K562 (cell line): ENCODE measurements around the gene JHY. TPM values are rescaled to one million over a fixed set of nuclear protein-coding genes. Genes with fewer than 3 reads are reported as not detected.

Source experiments
- ATAC-seq: fragments of 200-7000 bp; cut with Tn5 transposase; 3 replicates; pipeline ENCODE4 v1.9.1; 2020; ENCODE audit warnings: moderate library complexity
- BruUV-seq: library from RNA; stranded (reverse); fragments of 400-500 nt; replicated peaks from 2 replicates; lab custom pipeline; 2021; lab: Mats Ljungman, UMichigan
- CTCF ChIA-PET: fragments of 300-600 bp; formaldehyde crosslinking; extraction: SDS; loops from one replicate; lab custom pipeline; 2021; ENCODE audit warnings: low intra/inter-chr PET ratio; lab: Yijun Ruan, JAX
- POLR2A ChIA-PET: fragments of 300-600, 350-650 bp; sonication (Branson Sonifier 250); formaldehyde crosslinking; extraction: SDS; loops from one replicate; lab custom pipeline; 2021; ENCODE audit warnings: antibody characterized with exemption, inconsistent platforms; lab: Yijun Ruan, JAX
- DNase-seq, 4 experiments: peaks; one replicate each; pipeline versions ENCODE4 v3.0.0 to v3.0.0-alpha.2; 2011 to 2018; ENCODE audit warnings: low spot score in 3 of 4, mixed read lengths in 3 of 4; ENCODE audit errors: extremely low read depth in 1 of 4
- FAIRE-seq: peaks from 2 replicates; lab custom pipeline; 2011; peaks lifted over from hg19 to GRCh38; lab: Jason Lieb, UNC
- H2AFZ ChIP-seq: 2 replicates; pipeline ENCODE4 v1.6.0; 2011; ENCODE audit warnings: low read depth, low read length, control low read depth, inconsistent platforms
- H3K27ac ChIP-seq: fragments of 200-600 bp; 3 replicates; pipeline ENCODE4 v1.8.0; 2011; ENCODE audit warnings: low read depth, mild to moderate bottlenecking, control low read depth, inconsistent platforms, low read length, moderate library complexity, mixed read lengths; ENCODE audit errors: extremely low read depth
- H3K27me3 ChIP-seq, 2 experiments: fragments of 300-600 bp in 1 of 2; 2 replicates in 1 of 2; 3 replicates in 1 of 2; pipeline versions ENCODE4 v1.6.0 to v1.8.0; 2011; ENCODE audit warnings: inconsistent platforms in 2 of 2, low read length in 2 of 2, mild to moderate bottlenecking in 1 of 2, mixed read lengths in 1 of 2, moderate library complexity in 1 of 2; ENCODE audit not compliant: control insufficient read depth in 2 of 2, insufficient read depth in 2 of 2
- H3K36me3 ChIP-seq: fragments of 300-600 bp; 3 replicates; pipeline ENCODE4 v1.8.0; 2011; ENCODE audit warnings: mild to moderate bottlenecking, low read length, inconsistent platforms; ENCODE audit not compliant: control insufficient read depth, insufficient read depth
- H3K4me1 ChIP-seq, 2 experiments: fragments of 200-600 bp in 1 of 2; replicated peaks in 1 of 2; 2 replicates in 1 of 2; 3 replicates in 1 of 2; pipeline versions ENCODE4 v1.5.1 to v1.8.0; 2011; ENCODE audit warnings: inconsistent platforms in 2 of 2, low read length in 2 of 2, mild to moderate bottlenecking in 1 of 2, mixed read lengths in 1 of 2, moderate library complexity in 1 of 2; ENCODE audit not compliant: control insufficient read depth in 2 of 2, insufficient read depth in 2 of 2
- H3K4me2 ChIP-seq: 2 replicates; pipeline ENCODE4 v1.6.1; 2011; ENCODE audit warnings: low read length, control low read depth, inconsistent platforms, mixed read lengths; ENCODE audit not compliant: insufficient read depth
- H3K4me3 ChIP-seq: fragments of 200-600 bp; sonication (generic), shearing (Covaris generic); 2 replicates; pipeline ENCODE4 v1.5.1; 2016; ENCODE audit warnings: control low read depth, inconsistent platforms
- H3K79me2 ChIP-seq: fragments of 200-600 bp; 3 replicates; pipeline ENCODE4 v1.8.0; 2011; ENCODE audit warnings: low read length, inconsistent platforms; ENCODE audit not compliant: control insufficient read depth, insufficient read depth
- H3K9ac ChIP-seq, 2 experiments: 2 replicates each; pipeline versions ENCODE4 v1.6.0 to v1.6.1; 2011; ENCODE audit warnings: low read depth in 2 of 2, low read length in 2 of 2, control low read depth in 1 of 2, inconsistent platforms in 1 of 2, mild to moderate bottlenecking in 1 of 2, mixed read lengths in 1 of 2; ENCODE audit not compliant: insufficient read depth in 1 of 2
- H3K9me1 ChIP-seq: one replicate; pipeline ENCODE4 v1.6.0; 2011; ENCODE audit warnings: inconsistent platforms, mild to moderate bottlenecking, low read length, moderate library complexity; ENCODE audit not compliant: control insufficient read depth, insufficient read depth
- H3K9me3 ChIP-seq: replicated peaks from 2 replicates; pipeline ENCODE4 v1.5.1; 2011; ENCODE audit warnings: low read depth, low read length, inconsistent platforms; ENCODE audit not compliant: control insufficient read depth, insufficient read depth
- H4K20me1 ChIP-seq: replicated peaks from 2 replicates; pipeline ENCODE4 v1.6.1; 2011; ENCODE audit warnings: low read length, inconsistent platforms, mixed read lengths; ENCODE audit not compliant: control insufficient read depth, insufficient read depth
- EGR1 ChIP-seq: fragments of 450-650 bp; conservative IDR thresholded peaks from 2 replicates; pipeline ENCODE4 v1.6.1; 2017; ENCODE audit warnings: mild to moderate bottlenecking
- EP300 ChIP-seq: IDR thresholded peaks from 2 replicates; pipeline ENCODE4 v1.6.1; 2012; ENCODE audit warnings: low read length, improper control_type of control experiment
- EZH2 ChIP-seq: IDR thresholded peaks from 2 replicates; pipeline ENCODE4 v1.6.1; 2012; ENCODE audit warnings: low read depth, mild to moderate bottlenecking, inconsistent platforms, low read length, borderline replicate concordance
- JUND ChIP-seq, 2 experiments: IDR thresholded peaks; 2 replicates in 1 of 2; 3 replicates in 1 of 2; pipeline ENCODE4 v1.6.1; 2011; ENCODE audit warnings: borderline replicate concordance in 2 of 2, low read depth in 2 of 2, low read length in 2 of 2, improper control_type of control experiment in 1 of 2, missing biosample characterization in 1 of 2, missing genetic modification characterization in 1 of 2, missing genetic modification reagents in 1 of 2
- PCBP2 ChIP-seq: fragments of 200-400 bp; formaldehyde crosslinking; IDR thresholded peaks from 2 replicates; pipeline ENCODE4 v1.6.1; 2018; ENCODE audit warnings: low read length, low read depth, mild to moderate bottlenecking, moderate library complexity; ENCODE audit not compliant: poor library complexity, severe bottlenecking
- TCFL5 ChIP-seq: fragments of 250-450 bp; sonication (Bioruptor Pico); conservative IDR thresholded peaks from 2 replicates; pipeline ENCODE4 v1.6.1; 2021; ENCODE audit warnings: mild to moderate bottlenecking, moderate library complexity, matching md5 sums
- TRIM24 ChIP-seq, 2 experiments: fragments of 450-650 bp; IDR thresholded peaks; 2 replicates each; pipeline ENCODE4 v1.6.1; 2016
- ZNF197 ChIP-seq: fragments of 200-800 bp; sonication (Bioruptor generic); IDR thresholded peaks from 2 replicates; pipeline ENCODE4 v1.6.1; 2016; ENCODE audit warnings: low read depth, missing genetic modification characterization, missing compliant biosample characterization
- ZNF77 ChIP-seq: fragments of 250-450 bp; sonication (Bioruptor Pico); IDR thresholded peaks from 2 replicates; pipeline ENCODE4 v1.5.0; 2020
- WGBS: fragments of 100-300 bp; shearing (Covaris generic); methylation state at CpG from one replicate; pipeline ENCODE4 v1.1.6; 2016; ENCODE audit warnings: low coverage, mixed read lengths; ENCODE audit not compliant: insufficient coverage; ENCODE audit errors: missing lambda C conversion rate; 5-methylcytosine and 5-hydroxymethylcytosine counted together
- in situ Hi-C: fragments of 300-500 bp; cut with MboI; formaldehyde crosslinking; loops from 4 replicates; pipeline ENCODE4 v1.15.0; 2018; ENCODE audit warnings: inconsistent platforms, mixed read lengths
- intact Hi-C: fragments of 100-400 bp; cut with micrococcal nuclease; formaldehyde crosslinking; loops from 2 replicates; pipeline ENCODE4 v1.14.2; 2022
- polyA plus RNA-seq, 8 experiments: library from polyadenylated mRNA; depleted of rRNA in 4 of 8; stranded (reverse) in 5 of 8; unstranded in 3 of 8; fragments of >200 nt; fragmentation: Nextera tagmentation in 2 of 8; fragmentation: Illumina TruSeq in 1 of 8; extraction: Ambion mirVana in 2 of 8; extraction: Trizol in 1 of 8; gene quantifications; 2 replicates each; pipeline versions ENCODE4 v1.2.1 to v1.2.3, GENCODE V29; 2011 to 2014; ENCODE audit warnings: inconsistent platforms in 1 of 8, missing spikeins in 1 of 8
- total RNA-seq, 7 experiments: library from RNA; depleted of rRNA in 6 of 7; stranded (reverse); fragments of >200 nt in 6 of 7; fragmentation: Illumina TruSeq in 2 of 7; extraction: Trizol in 2 of 7; gene quantifications; 2 replicates each; pipeline versions ENCODE4 v1.2.1 to v1.2.3, GENCODE V29; 2011 to 2021; ENCODE audit warnings: low replicate concordance in 1 of 7
- TF ChIP-seq, protein P1 (sequence below), 2 experiments: fragments of 450-650 bp in 1 of 2; sonication (generic) in 1 of 2; formaldehyde crosslinking in 1 of 2; IDR thresholded peaks in 1 of 2; conservative IDR thresholded peaks in 1 of 2; 2 replicates each; pipeline versions ENCODE4 v1.6.1 to v1.8.1; 2016 to 2023; ENCODE audit warnings: mild to moderate bottlenecking in 2 of 2, moderate library complexity in 2 of 2, inconsistent platforms in 1 of 2, missing genetic modification reagents in 1 of 2
- TF ChIP-seq, protein P2 (sequence below): fragments of 450-650 bp; IDR thresholded peaks from 2 replicates; pipeline ENCODE4 v1.6.1; 2018; ENCODE audit not compliant: partially characterized antibody
- TF ChIP-seq, protein P3 (sequence below): fragments of 450-650 bp; conservative IDR thresholded peaks from 2 replicates; pipeline ENCODE4 v1.6.1; 2016; ENCODE audit warnings: missing genetic modification characterization, low read depth, mild to moderate bottlenecking, control low read depth, missing compliant biosample characterization
- TF ChIP-seq, protein P4 (sequence below): fragments of 250-450 bp; sonication (Bioruptor Pico); IDR thresholded peaks from 2 replicates; pipeline ENCODE4 v1.8.0; 2021; ENCODE audit warnings: moderate library complexity, mild to moderate bottlenecking, inconsistent platforms

JHY gene
- total and polyA plus RNA-seq, 9 of the 15 experiments (the other 6 are each of a cell fraction or from before 2014, with no cell fraction given) = not detected

DNA sequence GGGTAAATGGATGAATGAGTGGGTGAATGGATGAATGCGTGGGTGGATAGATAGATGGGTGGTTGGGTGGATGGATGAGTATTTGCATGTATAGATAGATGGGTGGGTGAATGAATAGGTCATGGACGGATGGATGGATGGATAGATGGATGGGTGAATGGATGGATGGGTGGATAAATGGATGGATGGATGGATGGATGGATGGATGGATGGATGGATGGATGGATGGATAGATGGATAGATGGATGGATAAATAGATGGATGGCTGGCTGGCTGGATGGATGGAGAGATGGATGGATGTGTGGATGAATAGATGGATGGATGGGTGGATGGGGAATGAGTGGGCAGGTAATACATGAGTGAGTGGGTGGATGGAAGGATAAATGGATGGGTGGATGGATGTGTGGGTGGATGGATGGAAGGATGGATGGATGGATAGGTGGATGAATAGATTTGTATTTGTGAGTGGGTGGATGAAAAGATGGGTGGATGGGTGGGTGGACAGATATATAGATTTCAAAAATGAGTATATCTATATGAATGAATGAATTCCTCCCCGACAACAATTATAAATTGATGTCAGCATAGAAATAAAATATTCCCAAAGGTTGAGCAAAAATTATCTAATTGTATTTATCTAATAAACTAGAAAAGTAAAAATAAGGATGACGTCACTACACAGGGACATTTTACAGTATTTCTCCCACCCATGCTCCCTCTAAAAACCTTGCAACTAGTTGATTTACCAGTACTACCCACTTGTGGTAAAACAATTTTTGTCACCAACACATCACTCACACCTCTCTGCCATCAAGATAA is 44.8 kb upstream of the JHY start:
- no peak overlapping the region for H3K9ac ChIP-seq
- H3K27ac ChIP-seq = no peak overlapping the region
- intact Hi-C loops = no loop called here
- DNase-seq (no peak), ATAC-seq (no peak), FAIRE-seq (no peak)
- no peaks in the 10 kb centered on the region for H3K36me3 ChIP-seq
- ChIA-PET POLR2A (no interaction called here), CTCF (interaction anchor here (0.6 kb wide), 1 partner anchor 192 kb away, joined by 3 read pairs; no protein-coding TSS in a partner anchor)
- in situ Hi-C loops = no loop called here
- no TSS peak for BruUV-seq
- H3K4me2 ChIP-seq = no peak overlapping the region
- no peaks in the 10 kb centered on the region for H3K4me1 ChIP-seq
- H3K27me3 ChIP-seq = no peaks in the 10 kb centered on the region
- no peaks in the 10 kb centered on the region for H3K79me2 ChIP-seq
- no peaks in the 10 kb centered on the region for H4K20me1 ChIP-seq
- 2% methylated on average over 4 of the region's 4 CpGs for WGBS
- no peak overlapping the region for H3K4me3 ChIP-seq
- no peaks in the 10 kb centered on the region for H3K9me3 ChIP-seq
- H3K9me1 ChIP-seq = no peaks in the 10 kb centered on the region
- H2AFZ ChIP-seq = no peak overlapping the region
- TF ChIP-seq EP300 (no peak), JUND (IDR thresholded peaks at IDR 0.05; ENCODE audit: borderline replicate concordance, low read depth, low read length) (no peak), JUND (tag; IDR thresholded peaks at IDR 0.05; ENCODE audit: borderline replicate concordance, low read depth, low read length) (peak; percentile 22; the same call in 1 of the 3 replicates), TRIM24 (IDR thresholded peaks at IDR 0.05) (no peak), PCBP2 (no peak), EGR1 (0 out of 2 replicates have a peak, but pooled peaks have one; percentile 2), ZNF77 (no peak), EZH2 (no peak), TCFL5 (CRISPR knock-in tag) (no peak), ZNF197 (no peak)
- TF ChIP-seq, protein P1, sequence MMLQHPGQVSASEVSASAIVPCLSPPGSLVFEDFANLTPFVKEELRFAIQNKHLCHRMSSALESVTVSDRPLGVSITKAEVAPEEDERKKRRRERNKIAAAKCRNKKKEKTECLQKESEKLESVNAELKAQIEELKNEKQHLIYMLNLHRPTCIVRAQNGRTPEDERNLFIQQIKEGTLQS (IDR thresholded peaks at IDR 0.05) = peak; percentile 38; the same call in 1 of the 2 replicates
- TF ChIP-seq, protein P1 (CRISPR knock-in tag; conservative IDR thresholded peaks at IDR 0.05) = no peak
- TF ChIP-seq, protein P2, sequence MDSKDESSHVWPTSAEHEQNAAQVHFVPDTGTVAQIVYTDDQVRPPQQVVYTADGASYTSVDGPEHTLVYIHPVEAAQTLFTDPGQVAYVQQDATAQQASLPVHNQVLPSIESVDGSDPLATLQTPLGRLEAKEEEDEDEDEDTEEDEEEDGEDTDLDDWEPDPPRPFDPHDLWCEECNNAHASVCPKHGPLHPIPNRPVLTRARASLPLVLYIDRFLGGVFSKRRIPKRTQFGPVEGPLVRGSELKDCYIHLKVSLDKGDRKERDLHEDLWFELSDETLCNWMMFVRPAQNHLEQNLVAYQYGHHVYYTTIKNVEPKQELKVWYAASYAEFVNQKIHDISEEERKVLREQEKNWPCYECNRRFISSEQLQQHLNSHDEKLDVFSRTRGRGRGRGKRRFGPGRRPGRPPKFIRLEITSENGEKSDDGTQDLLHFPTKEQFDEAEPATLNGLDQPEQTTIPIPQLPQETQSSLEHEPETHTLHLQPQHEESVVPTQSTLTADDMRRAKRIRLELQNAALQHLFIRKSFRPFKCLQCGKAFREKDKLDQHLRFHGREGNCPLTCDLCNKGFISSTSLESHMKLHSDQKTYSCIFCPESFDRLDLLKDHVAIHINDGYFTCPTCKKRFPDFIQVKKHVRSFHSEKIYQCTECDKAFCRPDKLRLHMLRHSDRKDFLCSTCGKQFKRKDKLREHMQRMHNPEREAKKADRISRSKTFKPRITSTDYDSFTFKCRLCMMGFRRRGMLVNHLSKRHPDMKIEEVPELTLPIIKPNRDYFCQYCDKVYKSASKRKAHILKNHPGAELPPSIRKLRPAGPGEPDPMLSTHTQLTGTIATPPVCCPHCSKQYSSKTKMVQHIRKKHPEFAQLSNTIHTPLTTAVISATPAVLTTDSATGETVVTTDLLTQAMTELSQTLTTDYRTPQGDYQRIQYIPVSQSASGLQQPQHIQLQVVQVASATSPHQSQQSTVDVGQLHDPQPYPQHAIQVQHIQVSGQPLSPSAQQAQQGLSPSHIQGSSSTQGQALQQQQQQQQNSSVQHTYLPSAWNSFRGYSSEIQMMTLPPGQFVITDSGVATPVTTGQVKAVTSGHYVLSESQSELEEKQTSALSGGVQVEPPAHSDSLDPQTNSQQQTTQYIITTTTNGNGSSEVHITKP = no peak
- TF ChIP-seq, protein P3, sequence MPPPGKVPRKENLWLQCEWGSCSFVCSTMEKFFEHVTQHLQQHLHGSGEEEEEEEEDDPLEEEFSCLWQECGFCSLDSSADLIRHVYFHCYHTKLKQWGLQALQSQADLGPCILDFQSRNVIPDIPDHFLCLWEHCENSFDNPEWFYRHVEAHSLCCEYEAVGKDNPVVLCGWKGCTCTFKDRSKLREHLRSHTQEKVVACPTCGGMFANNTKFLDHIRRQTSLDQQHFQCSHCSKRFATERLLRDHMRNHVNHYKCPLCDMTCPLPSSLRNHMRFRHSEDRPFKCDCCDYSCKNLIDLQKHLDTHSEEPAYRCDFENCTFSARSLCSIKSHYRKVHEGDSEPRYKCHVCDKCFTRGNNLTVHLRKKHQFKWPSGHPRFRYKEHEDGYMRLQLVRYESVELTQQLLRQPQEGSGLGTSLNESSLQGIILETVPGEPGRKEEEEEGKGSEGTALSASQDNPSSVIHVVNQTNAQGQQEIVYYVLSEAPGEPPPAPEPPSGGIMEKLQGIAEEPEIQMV (tag) = no peak
- TF ChIP-seq, protein P4, sequence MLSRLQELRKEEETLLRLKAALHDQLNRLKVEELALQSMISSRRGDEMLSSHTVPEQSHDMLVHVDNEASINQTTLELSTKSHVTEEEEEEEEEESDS (CRISPR knock-in tag) = no peak
